ENCODE results near the gene ST3GAL3. TPM values are rescaled to one million over a fixed set of nuclear protein-coding genes. Genes with fewer than 3 reads are reported as not detected.

ST3GAL3 gene
- total RNA-seq, 1 experiment from 2014 or later = 8.6 TPM

GRCh38 chr1:43832255-43832654 is 124.9 kb downstream of the ST3GAL3 start:
- H3K4me1 Mint-ChIP-seq = peaks cover 55% of the 10 kb centered on the region
- ATAC-seq = no peak
- TF ChIP-seq TP53 (CRISPR knock-in tag; IDR thresholded peaks at IDR 0.05) (no peak), ZNF532 (CRISPR knock-in tag; IDR thresholded peaks at IDR 0.05; ENCODE audit: borderline replicate concordance) (no peak), IRF2 (CRISPR knock-in tag; IDR thresholded peaks at IDR 0.05; ENCODE audit: borderline replicate concordance, low read depth) (no peak), CREB1 (CRISPR knock-in tag; IDR thresholded peaks at IDR 0.05) (no peak), MXD4 (CRISPR knock-in tag; IDR thresholded peaks at IDR 0.05; ENCODE audit: borderline replicate concordance) (no peak), STAT6 (CRISPR knock-in tag; conservative IDR thresholded peaks at IDR 0.05; ENCODE audit: low read depth) (no peak), ZNF263 (CRISPR knock-in tag; IDR thresholded peaks at IDR 0.05; ENCODE audit: low read depth) (no peak), USF2 (CRISPR knock-in tag; IDR thresholded peaks at IDR 0.05) (no peak), NFYB (CRISPR knock-in tag; conservative IDR thresholded peaks at IDR 0.05; ENCODE audit: low read depth) (no peak), ZNF512 (CRISPR knock-in tag; IDR thresholded peaks at IDR 0.05; ENCODE audit: borderline replicate concordance) (no peak), PRDM15 (CRISPR knock-in tag; IDR thresholded peaks at IDR 0.05) (no peak)
- H3K4me3 Mint-ChIP-seq = no peak overlapping the region
- peaks cover 3% of the 10 kb centered on the region for H3K9me3 Mint-ChIP-seq
- ChIA-PET CTCF (interaction anchor here (1.5 to 2.2 kb wide), 2 partner anchors 69 to 102 kb away, joined by 5 to 6 read pairs; no protein-coding TSS in a partner anchor), POLR2A (no interaction called here)
- DNase-seq (ENCODE audit: low spot score) = no peak
- no peaks in the 10 kb centered on the region for H3K36me3 Mint-ChIP-seq
- H3K27ac Mint-ChIP-seq = no peak overlapping the region; the same call in 1 of the 2 replicates
- no peaks in the 10 kb centered on the region for H3K27me3 Mint-ChIP-seq (ENCODE audit: low read depth)

GRCh38 chr1:43832998-43833397 is 125.7 kb downstream of the ST3GAL3 start:
- ChIA-PET POLR2A (no interaction called here), CTCF (interaction anchor here (1.5 to 2.2 kb wide), 2 partner anchors 70 to 101 kb away, joined by 5 to 6 read pairs; no protein-coding TSS in a partner anchor)
- ATAC-seq (no peak), DNase-seq (ENCODE audit: low spot score) (no peak)
- Mint-ChIP-seq H3K27me3 (ENCODE audit: low read depth) (no peaks in the 10 kb centered on the region), H3K4me3 (no peak overlapping the region), H3K4me1 (peaks cover 56% of the 10 kb centered on the region), H3K27ac (no peak overlapping the region), H3K9me3 (peaks cover 3% of the 10 kb centered on the region), H3K36me3 (no peaks in the 10 kb centered on the region)
- TF ChIP-seq FOXP1 (CRISPR knock-in tag; IDR thresholded peaks at IDR 0.05; ENCODE audit: borderline replicate concordance) (no peak), ERG (CRISPR knock-in tag; IDR thresholded peaks at IDR 0.05) (no peak), ELF4 (CRISPR knock-in tag; IDR thresholded peaks at IDR 0.05; ENCODE audit: low read depth) (no peak), SP1 (CRISPR knock-in tag; conservative IDR thresholded peaks at IDR 0.05) (no peak), ZNF512 (CRISPR knock-in tag; IDR thresholded peaks at IDR 0.05; ENCODE audit: borderline replicate concordance) (no peak)

Data from WTC11 (cell line).